ENCODE measurements around the gene RDH11. TPM values are rescaled to one million over a fixed set of nuclear protein-coding genes. Genes with fewer than 3 reads are reported as not detected.
A peak's percentile ranks its signal among the peaks of the same experiment; 100 is the strongest.

The RDH11 gene
- total RNA-seq, 4 donors from 2014 or later = 72.2 to 158 (median 112) TPM

- WGBS, 2 donors = 1% methylated on average over 21 of the region's 21 CpGs
- peak overlapping the region; percentile 63 to 93 (median 87) for H3K4me3 ChIP-seq (replicated peaks in 1 of 3)
- H3K36me3 ChIP-seq = peaks cover 3 to 11% of the 10 kb centered on the region in 2 donors
- intact Hi-C loops (cut with DNase I) = no loop called here
- H3K27me3 ChIP-seq = no peaks in the 10 kb centered on the region
- peaks cover 5 to 7% of the 10 kb centered on the region in 2 donors for H3K4me1 ChIP-seq
- peak in 1 of 2 donors; percentile 69 for TF ChIP-seq POLR2A (IDR thresholded peaks at IDR 0.05)
- TF ChIP-seq CTCF (IDR thresholded peaks at IDR 0.05) = no peak
- H3K27ac ChIP-seq = peak overlapping the region; percentile 51 to 92 (median 76)
- H3K9me3 ChIP-seq = no peaks in the 10 kb centered on the region
- DNase-seq = peak; percentile 87
Measured at GRCh38 chr14:67694791-67695393, 672 bp downstream of the RDH11 start.

GRCh38 chr14:67690011-67690410, 5.6 kb downstream of the RDH11 start:
- no peak for DNase-seq
- H3K4me1 ChIP-seq = peaks cover 5 to 7% of the 10 kb centered on the region in 2 donors
- no peaks in the 10 kb centered on the region for H3K27me3 ChIP-seq
- WGBS, 2 donors = 93 to 97% methylated on average over 4 of the region's 4 CpGs
- TF ChIP-seq POLR2A (IDR thresholded peaks at IDR 0.05) (no peak), CTCF (IDR thresholded peaks at IDR 0.05) (no peak)
- intact Hi-C loops (cut with DNase I) = no loop called here
- no peak overlapping the region for H3K4me3 ChIP-seq (replicated peaks in 1 of 3)
- no peak overlapping the region for H3K27ac ChIP-seq
- no peaks in the 10 kb centered on the region for H3K9me3 ChIP-seq
- H3K36me3 ChIP-seq = peaks cover 17 to 34% of the 10 kb centered on the region in 2 donors

GRCh38 chr14:67683842-67684241, 11.7 kb downstream of the RDH11 start:
- intact Hi-C loops (cut with DNase I) = no loop called here
- Histone ChIP-seq H3K27ac (no peak overlapping the region), H3K4me3 (replicated peaks in 1 of 3) (no peak overlapping the region), H3K9me3 (no peaks in the 10 kb centered on the region), H3K27me3 (no peaks in the 10 kb centered on the region), H3K4me1 (no peaks in the 10 kb centered on the region), H3K36me3 (peaks cover 10 to 20% of the 10 kb centered on the region in 2 donors)
- no peak for DNase-seq
- TF ChIP-seq CTCF (IDR thresholded peaks at IDR 0.05) = no peak
- no peak for TF ChIP-seq POLR2A (IDR thresholded peaks at IDR 0.05)

- intact Hi-C loops (cut with DNase I) = no loop called here
- Histone ChIP-seq H3K9me3 (no peaks in the 10 kb centered on the region), H3K4me3 (replicated peaks in 1 of 3) (no peak overlapping the region), H3K4me1 (no peaks in the 10 kb centered on the region), H3K27me3 (no peaks in the 10 kb centered on the region), H3K27ac (no peak overlapping the region), H3K36me3 (peaks cover 11 to 17% of the 10 kb centered on the region in 2 donors)
- no peak for DNase-seq
- 93 to 95% methylated on average over 2 of the region's 2 CpGs for WGBS, 2 donors
- no peak for TF ChIP-seq CTCF (IDR thresholded peaks at IDR 0.05)
- no peak for TF ChIP-seq POLR2A (IDR thresholded peaks at IDR 0.05)
Measured at GRCh38 chr14:67680941-67681340, 14.6 kb downstream of the RDH11 start.

GRCh38 chr14:67680121-67680602, 15.4 kb downstream of the RDH11 start:
- no peak for DNase-seq
- WGBS, 2 donors = 95 to 97% methylated on average over 3 of the region's 3 CpGs
- intact Hi-C loops (cut with DNase I) = no loop called here
- no peak overlapping the region for H3K27ac ChIP-seq
- no peak overlapping the region for H3K4me3 ChIP-seq (replicated peaks in 1 of 3)
- no peaks in the 10 kb centered on the region for H3K9me3 ChIP-seq
- H3K36me3 ChIP-seq = peaks cover 9 to 17% of the 10 kb centered on the region in 2 donors
- H3K4me1 ChIP-seq = peaks cover 0 to 4% of the 10 kb centered on the region in 2 donors
- no peaks in the 10 kb centered on the region for H3K27me3 ChIP-seq
- no peak for TF ChIP-seq CTCF (IDR thresholded peaks at IDR 0.05)
- TF ChIP-seq POLR2A (IDR thresholded peaks at IDR 0.05) = no peak

All from thyroid gland (tissue), 4 donors.